Measurements from ENCODE around the gene NPM3.

Gene NPM3

GRCh38 chr10:101761226-101761625 is 22.0 kb downstream of the NPM3 start:
- no peak overlapping the region for H3K4me3 ChIP-seq
- no peak for DNase-seq (ENCODE audit: low spot score)
- TF ChIP-seq, protein P1, sequence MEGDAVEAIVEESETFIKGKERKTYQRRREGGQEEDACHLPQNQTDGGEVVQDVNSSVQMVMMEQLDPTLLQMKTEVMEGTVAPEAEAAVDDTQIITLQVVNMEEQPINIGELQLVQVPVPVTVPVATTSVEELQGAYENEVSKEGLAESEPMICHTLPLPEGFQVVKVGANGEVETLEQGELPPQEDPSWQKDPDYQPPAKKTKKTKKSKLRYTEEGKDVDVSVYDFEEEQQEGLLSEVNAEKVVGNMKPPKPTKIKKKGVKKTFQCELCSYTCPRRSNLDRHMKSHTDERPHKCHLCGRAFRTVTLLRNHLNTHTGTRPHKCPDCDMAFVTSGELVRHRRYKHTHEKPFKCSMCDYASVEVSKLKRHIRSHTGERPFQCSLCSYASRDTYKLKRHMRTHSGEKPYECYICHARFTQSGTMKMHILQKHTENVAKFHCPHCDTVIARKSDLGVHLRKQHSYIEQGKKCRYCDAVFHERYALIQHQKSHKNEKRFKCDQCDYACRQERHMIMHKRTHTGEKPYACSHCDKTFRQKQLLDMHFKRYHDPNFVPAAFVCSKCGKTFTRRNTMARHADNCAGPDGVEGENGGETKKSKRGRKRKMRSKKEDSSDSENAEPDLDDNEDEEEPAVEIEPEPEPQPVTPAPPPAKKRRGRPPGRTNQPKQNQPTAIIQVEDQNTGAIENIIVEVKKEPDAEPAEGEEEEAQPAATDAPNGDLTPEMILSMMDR (IDR thresholded peaks at IDR 0.05) = no peak
- H3K27ac ChIP-seq = no peak overlapping the region

DNA sequence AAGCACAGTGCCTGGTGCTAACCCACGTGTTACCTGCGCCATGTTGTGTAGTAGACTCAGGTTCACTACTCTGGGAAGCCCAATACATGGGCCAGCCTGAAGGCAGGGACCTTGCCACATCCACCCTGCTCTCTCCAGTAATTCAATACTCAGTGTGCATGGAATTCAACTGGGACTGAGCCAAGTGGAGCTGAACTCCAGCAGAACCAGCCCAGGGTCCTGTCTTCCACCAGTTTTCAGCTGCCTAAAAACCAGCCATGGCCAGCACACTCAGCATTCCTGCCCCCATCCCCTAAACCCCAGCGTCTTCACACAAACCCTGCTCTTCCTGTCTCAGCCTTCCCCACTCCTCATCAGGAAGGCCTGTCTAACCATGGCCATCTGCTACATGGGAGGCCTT is 22.7 kb downstream of the NPM3 start:
- Histone ChIP-seq H3K27ac (no peak overlapping the region), H3K4me3 (no peak overlapping the region)
- DNase-seq (ENCODE audit: low spot score) = no peak
- TF ChIP-seq, protein P1 (IDR thresholded peaks at IDR 0.05) = no peak

- Histone ChIP-seq H3K4me3 (no peak overlapping the region), H3K27ac (no peak overlapping the region)
- no peak for DNase-seq (ENCODE audit: low spot score)
- TF ChIP-seq, protein P1 (IDR thresholded peaks at IDR 0.05) = no peak
Observed at GRCh38 chr10:101759309-101760247, 23.7 kb downstream of the NPM3 start.

- DNase-seq (ENCODE audit: low spot score) = no peak
- no peak overlapping the region for H3K4me3 ChIP-seq
- TF ChIP-seq, protein P1 (IDR thresholded peaks at IDR 0.05) = no peak
Observed at GRCh38 chr10:101758858-101759257, 24.4 kb downstream of the NPM3 start.

DNA sequence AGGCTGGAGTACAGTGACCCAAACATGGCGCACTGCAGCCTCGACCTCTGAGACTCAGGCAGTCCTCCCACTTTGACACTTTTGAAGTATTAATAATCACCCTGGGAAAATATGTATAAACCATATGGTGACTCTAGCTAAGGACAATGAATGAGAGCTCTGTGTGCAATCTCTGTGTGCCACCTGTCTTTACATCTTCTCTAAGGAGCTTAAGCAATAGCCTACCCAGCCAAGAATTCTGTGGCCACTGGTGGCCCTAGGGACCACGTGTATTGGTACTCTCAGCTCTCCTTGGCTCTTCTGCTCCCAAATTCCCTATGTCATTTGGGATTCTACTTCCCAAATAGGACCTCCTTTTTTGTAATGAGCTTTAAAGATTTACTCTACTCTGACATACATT is 31.0 kb downstream of the NPM3 start:
- no peak overlapping the region for H3K27ac ChIP-seq
- DNase-seq (ENCODE audit: low spot score) = no peak
- H3K4me3 ChIP-seq = no peak overlapping the region
- TF ChIP-seq, protein P1 (IDR thresholded peaks at IDR 0.05) = no peak

More at GRCh38 chr10:101758858-101759257, 24.4 kb downstream of the NPM3 start:
- no peak overlapping the region for H3K27ac ChIP-seq

DNA sequence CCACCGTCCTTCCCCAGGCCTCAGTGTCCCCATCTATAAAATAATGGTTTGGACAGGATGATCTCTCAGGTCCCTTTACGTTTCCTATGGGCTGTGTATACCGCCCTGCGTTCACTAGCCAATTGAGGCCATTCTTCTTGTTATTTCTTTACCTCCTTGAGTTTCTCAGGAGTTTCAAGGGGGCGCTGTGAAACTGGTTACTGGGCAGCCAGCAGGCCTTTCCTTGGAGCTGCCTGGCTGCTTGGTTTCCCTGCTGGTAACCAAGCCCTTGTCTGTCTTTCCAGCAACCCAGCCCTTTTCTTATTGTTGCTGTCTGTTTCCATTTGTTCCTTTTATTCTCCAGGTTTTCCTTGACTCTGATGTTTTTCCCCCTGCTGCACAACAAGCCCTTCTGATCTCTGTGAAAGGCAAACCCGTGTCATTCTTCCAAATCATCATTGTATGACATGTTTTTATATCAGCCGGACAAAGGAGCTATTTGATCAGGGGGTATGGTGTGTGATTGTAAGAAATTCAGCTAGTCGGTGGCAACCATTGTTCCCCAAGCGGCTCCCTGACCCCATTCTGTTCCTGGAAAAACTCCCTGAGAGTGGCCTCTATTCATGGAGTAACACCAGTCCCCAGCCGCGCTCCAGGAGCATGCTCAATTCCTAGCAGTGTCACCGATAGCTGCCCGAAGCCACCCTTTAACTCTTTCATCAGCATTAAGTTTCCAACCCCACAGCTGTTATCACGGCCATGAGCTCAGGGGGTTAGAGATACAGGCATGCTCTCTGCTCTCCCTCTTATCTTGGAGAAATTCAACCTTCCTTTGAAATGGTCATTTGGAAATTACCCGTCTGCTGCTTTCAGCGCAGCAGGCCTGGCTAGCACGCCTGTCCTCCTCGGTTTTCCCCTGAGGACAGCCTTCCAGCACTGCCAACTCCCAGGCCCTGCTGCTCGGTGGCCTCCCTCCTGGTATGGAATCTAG is 33.9 kb downstream of the NPM3 start:
- DNase-seq (ENCODE audit: low spot score) = no peak
- TF ChIP-seq, protein P1 (IDR thresholded peaks at IDR 0.05) = no peak
- Histone ChIP-seq H3K4me3 (no peak overlapping the region), H3K27ac (no peak overlapping the region)

All from coronary artery (tissue), 2 donors.